GM13976 (cell line): ENCODE data around the gene SLC10A7.

ENCODE experiments used
- DNase-seq: peaks from one replicate; pipeline ENCODE4 v3.0.0; 2012; ENCODE audit warnings: low spot score
- in situ Hi-C: fragments of 300-500 bp; cut with MboI; formaldehyde crosslinking; loops from one replicate; pipeline ENCODE4 v1.12.0; 2022; ENCODE audit warnings: low sequenced_read_pairs, mixed read lengths, inconsistent platforms; ENCODE audit not compliant: unreplicated experiment
- TF ChIP-seq, protein P1 (sequence below): IDR thresholded peaks from 2 replicates; pipeline ENCODE4 v1.5.1; 2012; ENCODE audit warnings: borderline replicate concordance, mild to moderate bottlenecking; ENCODE audit not compliant: insufficient read depth; ENCODE audit errors: extremely low read depth, missing control alignments, control extremely low read depth

SLC10A7 gene

DNA sequence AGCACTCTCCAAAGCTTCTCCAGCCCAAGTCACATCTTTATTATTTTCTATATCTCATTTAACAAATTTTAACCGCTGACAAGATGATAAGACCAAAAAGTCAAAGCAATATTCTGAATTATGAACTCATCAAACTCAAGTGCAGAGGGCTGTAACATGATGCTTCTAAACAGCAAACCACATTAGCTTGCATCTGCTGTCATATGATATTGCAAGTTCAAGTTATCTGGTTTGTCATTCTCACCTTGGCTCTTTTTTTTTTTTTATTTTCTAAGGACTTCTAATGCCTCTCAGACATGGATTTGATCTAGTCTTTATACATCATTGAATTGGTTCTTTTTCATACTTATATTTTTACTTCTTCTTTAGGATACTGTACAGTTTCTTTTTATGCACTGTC, 93.4 kb downstream of the SLC10A7 start:
- DNase-seq = no peak
- in situ Hi-C loops = no loop called here
- TF ChIP-seq, protein P1, sequence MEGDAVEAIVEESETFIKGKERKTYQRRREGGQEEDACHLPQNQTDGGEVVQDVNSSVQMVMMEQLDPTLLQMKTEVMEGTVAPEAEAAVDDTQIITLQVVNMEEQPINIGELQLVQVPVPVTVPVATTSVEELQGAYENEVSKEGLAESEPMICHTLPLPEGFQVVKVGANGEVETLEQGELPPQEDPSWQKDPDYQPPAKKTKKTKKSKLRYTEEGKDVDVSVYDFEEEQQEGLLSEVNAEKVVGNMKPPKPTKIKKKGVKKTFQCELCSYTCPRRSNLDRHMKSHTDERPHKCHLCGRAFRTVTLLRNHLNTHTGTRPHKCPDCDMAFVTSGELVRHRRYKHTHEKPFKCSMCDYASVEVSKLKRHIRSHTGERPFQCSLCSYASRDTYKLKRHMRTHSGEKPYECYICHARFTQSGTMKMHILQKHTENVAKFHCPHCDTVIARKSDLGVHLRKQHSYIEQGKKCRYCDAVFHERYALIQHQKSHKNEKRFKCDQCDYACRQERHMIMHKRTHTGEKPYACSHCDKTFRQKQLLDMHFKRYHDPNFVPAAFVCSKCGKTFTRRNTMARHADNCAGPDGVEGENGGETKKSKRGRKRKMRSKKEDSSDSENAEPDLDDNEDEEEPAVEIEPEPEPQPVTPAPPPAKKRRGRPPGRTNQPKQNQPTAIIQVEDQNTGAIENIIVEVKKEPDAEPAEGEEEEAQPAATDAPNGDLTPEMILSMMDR = no peak

DNA sequence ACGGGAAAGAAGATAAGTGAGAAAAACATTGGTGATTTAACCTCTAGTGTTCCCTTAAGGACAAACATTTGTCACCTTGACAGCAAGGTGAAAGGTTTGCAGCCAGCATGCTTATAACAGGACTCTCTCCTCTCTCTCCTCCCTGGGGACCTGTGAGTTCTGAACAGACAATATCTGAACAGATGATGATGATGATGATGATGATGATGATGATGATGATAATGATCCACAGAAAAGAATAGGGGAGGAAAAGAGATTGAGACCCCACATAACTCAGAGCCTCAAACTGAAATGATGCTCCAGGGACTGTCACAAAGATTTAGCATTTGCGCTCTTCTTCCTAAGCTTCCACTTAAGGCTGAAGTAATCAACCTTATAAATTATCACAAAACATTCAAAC, 103.9 kb downstream of the SLC10A7 start:
- in situ Hi-C loops = no loop called here
- no peak for DNase-seq
- TF ChIP-seq, protein P1 = no peak

DNA sequence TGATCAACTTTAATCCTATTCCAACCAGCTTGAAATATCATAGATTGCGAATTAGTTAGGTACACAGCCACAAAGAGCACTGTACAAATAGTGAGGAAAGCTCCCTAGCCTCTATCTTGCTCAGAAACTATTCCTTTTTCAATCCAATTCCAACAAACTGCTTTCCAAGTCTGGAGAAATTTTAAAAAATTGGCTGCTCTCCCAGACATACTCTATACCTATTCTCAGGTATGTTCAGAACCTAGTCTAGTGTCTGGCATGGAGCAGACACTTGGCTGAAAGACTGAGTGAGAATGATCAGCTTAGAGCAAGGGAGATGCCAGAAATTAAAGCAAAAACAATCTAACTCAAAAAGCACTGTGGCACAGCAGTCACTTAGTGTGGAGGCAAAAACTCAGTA, 105.9 kb downstream of the SLC10A7 start:
- no peak for DNase-seq
- TF ChIP-seq, protein P1 = no peak
- in situ Hi-C loops = no loop called here

DNA sequence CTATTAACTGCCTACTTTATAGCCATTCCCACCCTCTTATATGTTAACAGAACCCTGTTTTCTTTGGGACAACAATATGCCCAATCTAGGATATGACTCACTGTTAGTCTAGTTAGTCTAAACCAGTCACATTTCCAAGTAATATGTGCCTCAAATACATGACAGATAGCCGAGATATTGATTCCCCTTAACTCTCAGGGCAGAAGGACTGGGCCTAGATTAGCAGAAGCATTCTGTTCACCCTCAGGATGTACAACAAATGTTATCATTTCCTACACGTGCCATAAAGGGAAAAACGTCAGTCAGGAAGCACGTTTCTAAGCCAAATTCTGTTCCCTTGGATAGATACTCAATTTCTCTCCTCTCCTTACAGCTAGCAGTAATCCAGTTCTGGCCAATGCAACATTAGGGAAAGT, 114.1 kb downstream of the SLC10A7 start:
- in situ Hi-C loops = no loop called here
- no peak for DNase-seq
- TF ChIP-seq, protein P1 = no peak

DNA sequence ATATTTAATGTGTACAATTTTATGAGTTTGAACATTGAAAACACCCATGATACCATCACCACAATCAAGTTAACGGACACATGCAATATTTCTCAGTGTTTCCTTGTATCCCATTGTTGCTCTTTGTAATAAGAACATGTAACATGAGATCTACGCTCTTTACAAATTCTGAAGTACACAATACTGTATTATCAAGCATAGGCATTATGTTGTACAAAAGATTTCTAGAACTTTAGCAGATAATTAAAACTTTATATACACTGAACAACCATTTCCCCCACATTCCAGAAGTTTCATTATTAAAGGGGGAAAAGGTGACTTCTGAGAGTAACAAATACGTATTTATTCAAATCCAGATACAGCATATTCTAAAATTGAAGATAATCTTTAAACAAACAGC, 114.5 kb downstream of the SLC10A7 start:
- in situ Hi-C loops = no loop called here
- no peak for DNase-seq
- TF ChIP-seq, protein P1 = no peak

- TF ChIP-seq, protein P1 = no peak
- in situ Hi-C loops = no loop called here
- DNase-seq = no peak
These were observed 120.5 kb downstream of the SLC10A7 start for GRCh38 chr4:146401274-146401673.
